KMS-11 (cell line): ENCODE data around the gene SLC15A3.
"Not testable (repeated sequence)": the region's sequence is repeated elsewhere in the genome, so short reads cannot be mapped to it uniquely, and the experiment has no call there.

ENCODE experiments used
- H2AFZ ChIP-seq: fragments of 200-600 bp; sonication (generic); 2 replicates; pipeline ENCODE4 v1.6.1; 2016; ENCODE audit warnings: antibody characterized with exemption, mixed run types, low read depth
- H3K27ac ChIP-seq: fragments of 200-600 bp; sonication (generic); 2 replicates; pipeline ENCODE4 v1.6.1; 2016; ENCODE audit warnings: mild to moderate bottlenecking, mixed run types
- H3K27me3 ChIP-seq: fragments of 200-600 bp; sonication (generic); 2 replicates; pipeline ENCODE4 v1.6.1; 2017; ENCODE audit warnings: mild to moderate bottlenecking, low read depth, mixed run types, moderate library complexity; ENCODE audit not compliant: insufficient read depth
- H3K36me3 ChIP-seq: fragments of 200-600 bp; sonication (generic); 2 replicates; pipeline ENCODE4 v1.6.1; 2017; ENCODE audit warnings: mild to moderate bottlenecking, mixed run types; ENCODE audit not compliant: insufficient read depth
- H3K4me1 ChIP-seq: fragments of 200-600 bp; sonication (generic); 2 replicates; pipeline ENCODE4 v1.6.1; 2016; ENCODE audit warnings: mild to moderate bottlenecking, low read depth, mixed run types; ENCODE audit not compliant: poor library complexity, severe bottlenecking
- H3K4me2 ChIP-seq: fragments of 200-600 bp; sonication (generic); 2 replicates; pipeline ENCODE4 v1.7.0; 2016; ENCODE audit warnings: mild to moderate bottlenecking, mixed run types
- H3K4me3 ChIP-seq: fragments of 200-600 bp; sonication (generic); IDR thresholded peaks from 2 replicates; pipeline ENCODE4 v1.6.1; 2017; ENCODE audit warnings: low read depth, low read length, mixed read lengths; ENCODE audit not compliant: insufficient read depth
- H3K79me2 ChIP-seq: fragments of 200-600 bp; sonication (generic); 2 replicates; pipeline ENCODE4 v1.6.1; 2016; ENCODE audit warnings: low read depth, mixed run types; ENCODE audit not compliant: insufficient read depth
- H3K9ac ChIP-seq: fragments of 200-600 bp; sonication (generic); 2 replicates; pipeline ENCODE4 v1.6.1; 2016; ENCODE audit warnings: mild to moderate bottlenecking, mixed run types
- H4K20me1 ChIP-seq: fragments of 200-600 bp; sonication (generic); 2 replicates; pipeline ENCODE4 v1.6.1; 2016; ENCODE audit warnings: mild to moderate bottlenecking, mixed run types; ENCODE audit not compliant: insufficient read depth
- TF ChIP-seq, protein P1 (sequence below): fragments of 200-600 bp; sonication (generic); conservative IDR thresholded peaks from 2 replicates; pipeline ENCODE4 v1.6.1; 2017; ENCODE audit warnings: low read depth, mild to moderate bottlenecking, antibody characterized with exemption, low read length, moderate library complexity, mixed read lengths

SLC15A3 gene

DNA sequence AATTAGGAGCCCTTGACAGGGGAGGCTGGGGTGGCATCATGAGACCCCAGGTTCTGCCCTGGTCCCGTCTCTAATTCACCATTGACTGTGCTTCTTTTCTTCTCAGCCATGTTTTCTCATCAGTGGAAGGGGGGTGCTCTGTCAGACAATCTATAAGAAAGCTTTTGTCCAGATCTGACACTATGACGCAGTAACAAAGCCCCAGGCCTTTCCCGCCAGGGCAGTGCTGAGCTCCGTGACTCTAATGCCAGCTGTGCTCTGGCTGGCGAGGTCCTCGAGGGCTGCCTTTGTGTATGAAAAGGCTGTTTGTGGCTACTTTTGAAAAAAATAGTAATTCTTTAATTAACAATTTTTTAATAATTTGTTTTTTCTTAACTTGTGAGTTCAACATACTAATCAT is 22.8 kb upstream of the SLC15A3 start:
- Histone ChIP-seq H3K36me3 (no peaks in the 10 kb centered on the region), H2AFZ (no peak overlapping the region), H3K27me3 (no peaks in the 10 kb centered on the region), H4K20me1 (no peaks in the 10 kb centered on the region), H3K4me1 (no peaks in the 10 kb centered on the region), H3K4me2 (no peak overlapping the region), H3K27ac (no peak overlapping the region), H3K4me3 (no peak overlapping the region), H3K79me2 (no peaks in the 10 kb centered on the region), H3K9ac (no peak overlapping the region)
- TF ChIP-seq, protein P1, sequence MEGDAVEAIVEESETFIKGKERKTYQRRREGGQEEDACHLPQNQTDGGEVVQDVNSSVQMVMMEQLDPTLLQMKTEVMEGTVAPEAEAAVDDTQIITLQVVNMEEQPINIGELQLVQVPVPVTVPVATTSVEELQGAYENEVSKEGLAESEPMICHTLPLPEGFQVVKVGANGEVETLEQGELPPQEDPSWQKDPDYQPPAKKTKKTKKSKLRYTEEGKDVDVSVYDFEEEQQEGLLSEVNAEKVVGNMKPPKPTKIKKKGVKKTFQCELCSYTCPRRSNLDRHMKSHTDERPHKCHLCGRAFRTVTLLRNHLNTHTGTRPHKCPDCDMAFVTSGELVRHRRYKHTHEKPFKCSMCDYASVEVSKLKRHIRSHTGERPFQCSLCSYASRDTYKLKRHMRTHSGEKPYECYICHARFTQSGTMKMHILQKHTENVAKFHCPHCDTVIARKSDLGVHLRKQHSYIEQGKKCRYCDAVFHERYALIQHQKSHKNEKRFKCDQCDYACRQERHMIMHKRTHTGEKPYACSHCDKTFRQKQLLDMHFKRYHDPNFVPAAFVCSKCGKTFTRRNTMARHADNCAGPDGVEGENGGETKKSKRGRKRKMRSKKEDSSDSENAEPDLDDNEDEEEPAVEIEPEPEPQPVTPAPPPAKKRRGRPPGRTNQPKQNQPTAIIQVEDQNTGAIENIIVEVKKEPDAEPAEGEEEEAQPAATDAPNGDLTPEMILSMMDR = no peak

DNA sequence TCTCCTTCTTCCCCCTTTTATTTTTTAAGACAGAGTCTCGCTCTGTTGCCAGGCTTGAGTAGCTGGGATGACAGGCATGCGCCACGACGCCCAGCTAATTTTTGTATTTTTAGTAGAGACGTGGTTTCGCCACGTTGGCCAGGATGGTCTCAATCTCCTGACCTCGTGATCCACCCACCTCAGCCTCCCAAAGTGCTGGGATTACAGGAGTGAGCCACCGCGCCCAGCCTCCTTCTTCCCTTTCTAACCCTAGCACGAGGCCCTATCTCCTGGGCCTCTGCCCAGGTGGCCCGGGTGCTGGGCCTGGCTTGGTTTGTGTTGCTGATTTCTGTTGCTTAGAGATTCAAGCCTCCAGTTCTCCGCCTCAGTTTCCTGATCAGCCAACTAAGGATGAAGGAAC is 22.3 kb upstream of the SLC15A3 start:
- H3K27me3 ChIP-seq, H3K9ac ChIP-seq, H3K4me2 ChIP-seq, H3K4me1 ChIP-seq, H3K36me3 ChIP-seq, H3K4me3 ChIP-seq, H3K27ac ChIP-seq, H3K79me2 ChIP-seq, H2AFZ ChIP-seq, H4K20me1 ChIP-seq: not testable (repeated sequence)

DNA sequence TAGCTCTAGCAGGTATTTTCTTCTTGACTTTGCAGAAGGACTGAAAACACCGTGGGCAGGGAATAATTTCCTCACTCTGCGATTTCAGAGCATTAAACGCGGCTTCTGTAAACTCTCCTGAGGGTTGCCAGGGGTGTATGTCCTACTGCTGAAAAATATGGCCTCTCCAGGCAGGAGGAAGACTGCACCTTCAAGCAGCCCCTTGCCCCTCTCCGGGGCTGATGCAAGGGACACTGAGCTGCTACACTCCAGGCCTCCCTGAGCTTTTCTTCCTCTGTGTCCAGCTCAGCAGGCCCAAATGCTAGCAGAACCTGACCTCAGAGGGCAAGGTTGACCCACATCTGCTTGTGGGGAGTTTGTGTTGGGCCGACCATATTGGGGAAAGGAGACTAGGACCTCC is 21.7 kb upstream of the SLC15A3 start:
- no peaks in the 10 kb centered on the region for H3K79me2 ChIP-seq
- no peak overlapping the region for H3K27ac ChIP-seq
- no peak overlapping the region for H3K4me3 ChIP-seq
- H3K36me3 ChIP-seq = no peaks in the 10 kb centered on the region
- no peaks in the 10 kb centered on the region for H4K20me1 ChIP-seq
- TF ChIP-seq, protein P1 = no peak
- H3K4me2 ChIP-seq = no peak overlapping the region
- H3K27me3 ChIP-seq = no peaks in the 10 kb centered on the region
- no peaks in the 10 kb centered on the region for H3K4me1 ChIP-seq
- H2AFZ ChIP-seq = no peak overlapping the region
- no peak overlapping the region for H3K9ac ChIP-seq

DNA sequence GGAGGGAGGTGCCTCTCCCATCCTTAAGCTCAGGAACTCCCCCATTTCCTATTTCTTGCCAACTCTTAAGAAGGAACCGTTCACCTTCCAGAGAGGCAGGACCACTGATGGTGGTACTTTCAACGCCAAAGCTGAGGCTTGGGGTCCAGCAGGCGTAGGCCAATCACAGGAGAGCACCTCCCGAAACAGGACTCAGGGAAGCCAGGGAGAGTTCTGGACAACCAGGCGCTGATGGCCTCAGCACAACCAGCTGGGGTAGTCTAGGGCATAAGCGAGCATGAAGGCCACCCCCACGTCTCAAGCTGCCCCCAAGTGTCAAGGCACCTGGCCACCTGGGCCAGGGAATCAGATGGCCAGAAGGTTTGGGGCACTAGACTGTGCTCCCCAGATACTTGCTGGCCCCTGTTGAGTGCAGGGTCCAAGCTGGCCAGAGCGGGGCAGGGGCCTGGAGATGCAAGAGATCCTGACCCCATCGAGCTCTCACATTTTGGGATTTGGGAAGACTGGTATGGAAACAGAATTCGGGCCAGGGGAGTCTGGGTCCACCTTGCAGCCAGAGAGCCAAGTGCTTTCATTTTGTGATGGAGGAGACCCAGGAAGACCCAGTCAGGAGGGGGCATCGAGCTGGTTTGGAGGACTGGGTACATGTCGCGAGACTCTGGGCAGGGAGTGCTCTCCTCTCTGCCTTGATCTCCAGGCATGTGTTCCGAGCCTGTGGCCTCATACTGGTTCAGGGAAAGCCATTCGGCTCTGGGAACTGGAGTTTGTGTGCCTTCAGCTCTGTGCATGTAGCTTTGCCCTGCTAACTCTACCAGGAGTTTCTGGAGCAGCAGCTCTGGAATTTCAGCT is 20.4 kb upstream of the SLC15A3 start:
- H3K36me3 ChIP-seq = no peaks in the 10 kb centered on the region
- no peak overlapping the region for H3K9ac ChIP-seq
- H3K4me3 ChIP-seq = no peak overlapping the region
- H4K20me1 ChIP-seq = no peaks in the 10 kb centered on the region
- no peaks in the 10 kb centered on the region for H3K4me1 ChIP-seq
- no peak overlapping the region for H2AFZ ChIP-seq
- TF ChIP-seq, protein P1 = no peak
- no peaks in the 10 kb centered on the region for H3K27me3 ChIP-seq
- H3K79me2 ChIP-seq = no peaks in the 10 kb centered on the region
- no peak overlapping the region for H3K27ac ChIP-seq
- H3K4me2 ChIP-seq = no peak overlapping the region

DNA sequence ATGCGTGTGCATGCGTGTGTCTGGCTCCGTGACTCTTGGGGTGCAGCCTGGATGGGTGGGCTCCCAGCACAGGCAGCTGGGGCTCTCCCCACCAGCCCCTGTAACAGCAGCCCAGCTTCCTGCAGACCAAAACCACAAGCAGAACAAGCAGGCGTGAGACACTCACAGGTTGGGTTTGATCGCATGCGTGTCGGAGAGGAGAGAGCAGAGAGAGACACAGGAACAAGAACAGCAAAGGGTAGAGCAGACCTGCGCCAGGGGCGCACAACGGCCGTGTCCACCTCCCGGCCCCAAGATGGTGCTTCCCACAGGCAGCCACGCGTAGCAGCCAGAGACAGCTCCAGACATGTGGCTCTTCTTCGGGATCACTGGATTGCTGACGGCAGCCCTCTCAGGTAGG is 19.5 kb upstream of the SLC15A3 start, which contains the start of gene CD6:
TSS of gene CD6 (plus strand) at position 161 of the 400 bp plus-strand sequence. CDS start at position 347, 186 bp downstream.
- Histone ChIP-seq H3K4me1 (no peaks in the 10 kb centered on the region), H3K27me3 (no peaks in the 10 kb centered on the region), H2AFZ (peak within 1 kb of the TSS; percentile 46; the same call in 1 of the 2 replicates), H3K9ac (no peak within 1 kb of the TSS), H3K27ac (no peak within 1 kb of the TSS), H4K20me1 (no peaks in the 10 kb centered on the region), H3K79me2 (no peaks in the 10 kb centered on the region), H3K4me2 (peak within 1 kb of the TSS; percentile 14; the same call in 1 of the 2 replicates), H3K4me3 (no peak within 1 kb of the TSS), H3K36me3 (no peaks in the 10 kb centered on the region)
- TF ChIP-seq, protein P1 = no peak
